LNCAP (cell line): ENCODE measurements around the gene LENG8.

Experiments
- CTCF ChIP-seq: fragments of 450-650 bp; IDR thresholded peaks from 2 replicates; pipeline ENCODE4 v1.5.1; 2017; ENCODE audit warnings: mild to moderate bottlenecking

Gene LENG8

GRCh38 chr19:54461613-54462012 lies 12.6 kb downstream of the LENG8 start:
- no peak for TF ChIP-seq CTCF

GRCh38 chr19:54462047-54462654 lies 13.2 kb downstream of the LENG8 start:
- no peak for TF ChIP-seq CTCF

- TF ChIP-seq CTCF = peak; percentile 31
Measured at GRCh38 chr19:54462655-54463530, 13.9 kb downstream of the LENG8 start.

GRCh38 chr19:54463531-54464043 lies 14.6 kb downstream of the LENG8 start, which contains the start of gene LENG9:
LENG9 (minus strand) TSS chr19:54463778; CDS start chr19:54463526, 252 bp downstream.
- no peak for TF ChIP-seq CTCF

- no peak for TF ChIP-seq CTCF
Measured at GRCh38 chr19:54464044-54464629, 15.1 kb downstream of the LENG8 start.

GRCh38 chr19:54464630-54465425 lies 15.8 kb downstream of the LENG8 start:
- no peak for TF ChIP-seq CTCF
